ENCODE data around the gene TRAF4. TPM values are rescaled to one million over a fixed set of nuclear protein-coding genes. Genes with fewer than 3 reads are reported as not detected.

Gene TRAF4
- polyA plus RNA-seq, 1 donor (not counting 4 experiments of a cell fraction or from before 2014, with no cell fraction given): 57.3 TPM

GRCh38 chr17:28765038-28765437, 21.2 kb downstream of the TRAF4 start:
- Histone ChIP-seq H3K4me1 (ENCODE audit: control insufficient read depth, extremely low read depth, insufficient read depth, low read length) (peaks cover 5% of the 10 kb centered on the region), H3K9ac (ENCODE audit: control insufficient read depth, extremely low read depth, insufficient read depth, low read length) (no peak overlapping the region), H3K36me3 (ENCODE audit: control insufficient read depth in 2 of 2, extremely low read depth in 1 of 2, insufficient read depth in 2 of 2, low read length in 2 of 2) (peaks cover 22 to 24% of the 10 kb centered on the region in 2 experiments), H4K20me1 (ENCODE audit: control insufficient read depth, extremely low read depth, insufficient read depth, low read length) (peaks cover 9% of the 10 kb centered on the region), H3K27me3 (ENCODE audit: control insufficient read depth, extremely low read depth, insufficient read depth, low read length) (no peaks in the 10 kb centered on the region), H3K9me1 (ENCODE audit: control insufficient read depth, extremely low read depth, insufficient read depth, low read length) (no peaks in the 10 kb centered on the region), H3K27ac (ENCODE audit: control insufficient read depth, insufficient read depth, low read length) (no peak overlapping the region), H2AFZ (ENCODE audit: control insufficient read depth, low read length) (no peak overlapping the region), H3K4me3 (ENCODE audit: control insufficient read depth in 2 of 3, extremely low read depth in 1 of 3, insufficient read depth in 2 of 3, low read depth in 1 of 3, low read length in 3 of 3) (no peak overlapping the region), H3K4me2 (ENCODE audit: control insufficient read depth, extremely low read depth, insufficient read depth, low read depth, low read length) (no peak overlapping the region), H3K79me2 (ENCODE audit: control insufficient read depth, insufficient read depth, low read length) (peaks cover 29% of the 10 kb centered on the region), H3K9me3 (ENCODE audit: control insufficient read depth, low read depth, low read length) (no peaks in the 10 kb centered on the region)
- FAIRE-seq (no peak), DNase-seq (ENCODE audit: low read depth, low spot score) (no peak)
- dilution Hi-C loops (cut with MboI; ENCODE audit: extremely low pct_ligation_motif_present, low sequenced_read_pairs): no loop called here
- TF ChIP-seq, protein P1, sequence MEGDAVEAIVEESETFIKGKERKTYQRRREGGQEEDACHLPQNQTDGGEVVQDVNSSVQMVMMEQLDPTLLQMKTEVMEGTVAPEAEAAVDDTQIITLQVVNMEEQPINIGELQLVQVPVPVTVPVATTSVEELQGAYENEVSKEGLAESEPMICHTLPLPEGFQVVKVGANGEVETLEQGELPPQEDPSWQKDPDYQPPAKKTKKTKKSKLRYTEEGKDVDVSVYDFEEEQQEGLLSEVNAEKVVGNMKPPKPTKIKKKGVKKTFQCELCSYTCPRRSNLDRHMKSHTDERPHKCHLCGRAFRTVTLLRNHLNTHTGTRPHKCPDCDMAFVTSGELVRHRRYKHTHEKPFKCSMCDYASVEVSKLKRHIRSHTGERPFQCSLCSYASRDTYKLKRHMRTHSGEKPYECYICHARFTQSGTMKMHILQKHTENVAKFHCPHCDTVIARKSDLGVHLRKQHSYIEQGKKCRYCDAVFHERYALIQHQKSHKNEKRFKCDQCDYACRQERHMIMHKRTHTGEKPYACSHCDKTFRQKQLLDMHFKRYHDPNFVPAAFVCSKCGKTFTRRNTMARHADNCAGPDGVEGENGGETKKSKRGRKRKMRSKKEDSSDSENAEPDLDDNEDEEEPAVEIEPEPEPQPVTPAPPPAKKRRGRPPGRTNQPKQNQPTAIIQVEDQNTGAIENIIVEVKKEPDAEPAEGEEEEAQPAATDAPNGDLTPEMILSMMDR (optimal IDR thresholded peaks at IDR 0.05 in 1 of 3, IDR thresholded peaks at IDR 0.05 in 1 of 3, conservative IDR thresholded peaks at IDR 0.05 in 1 of 3; ENCODE audit: extremely low read depth in 1 of 3, insufficient read depth in 2 of 3, low read length in 3 of 3): no peak
- no peak for TF ChIP-seq EZH2 (IDR thresholded peaks at IDR 0.05; ENCODE audit: low read length)

DNA sequence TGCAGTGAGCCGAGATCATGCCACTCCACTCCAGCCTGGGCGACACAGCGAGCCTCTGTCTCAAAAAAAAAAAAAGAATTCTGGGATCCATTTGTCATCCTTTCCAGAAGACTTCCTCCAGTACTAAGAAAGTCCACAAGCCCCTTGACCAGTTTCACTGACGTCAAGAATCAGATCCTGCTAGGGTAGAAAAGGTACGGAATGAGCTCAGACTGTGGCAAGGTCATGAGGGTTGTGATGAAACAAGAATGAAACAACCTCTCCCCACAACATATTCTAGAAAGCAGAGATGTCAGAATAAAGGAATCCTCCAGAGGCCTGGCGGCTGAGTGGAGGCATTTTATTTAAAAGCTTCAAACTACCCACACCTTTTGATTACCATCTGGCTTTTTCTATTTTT, 29.9 kb downstream of the TRAF4 start:
- Histone ChIP-seq H3K27ac (ENCODE audit: control insufficient read depth, insufficient read depth, low read length) (no peak overlapping the region), H3K36me3 (ENCODE audit: control insufficient read depth in 2 of 2, extremely low read depth in 1 of 2, insufficient read depth in 2 of 2, low read length in 2 of 2) (peaks cover 0 to 3% of the 10 kb centered on the region in 2 experiments), H3K9me3 (ENCODE audit: control insufficient read depth, low read depth, low read length) (no peaks in the 10 kb centered on the region), H3K4me2 (ENCODE audit: control insufficient read depth, extremely low read depth, insufficient read depth, low read depth, low read length) (no peak overlapping the region), H3K4me1 (ENCODE audit: control insufficient read depth, extremely low read depth, insufficient read depth, low read length) (peaks cover 22% of the 10 kb centered on the region), H3K27me3 (ENCODE audit: control insufficient read depth, extremely low read depth, insufficient read depth, low read length) (no peaks in the 10 kb centered on the region), H2AFZ (ENCODE audit: control insufficient read depth, low read length) (no peak overlapping the region), H3K4me3 (ENCODE audit: control insufficient read depth in 2 of 3, extremely low read depth in 1 of 3, insufficient read depth in 2 of 3, low read depth in 1 of 3, low read length in 3 of 3) (no peak overlapping the region), H3K79me2 (ENCODE audit: control insufficient read depth, insufficient read depth, low read length) (peaks cover 60% of the 10 kb centered on the region), H3K9ac (ENCODE audit: control insufficient read depth, extremely low read depth, insufficient read depth, low read length) (no peak overlapping the region), H3K9me1 (ENCODE audit: control insufficient read depth, extremely low read depth, insufficient read depth, low read length) (no peaks in the 10 kb centered on the region), H4K20me1 (ENCODE audit: control insufficient read depth, extremely low read depth, insufficient read depth, low read length) (no peaks in the 10 kb centered on the region)
- TF ChIP-seq, protein P1 (optimal IDR thresholded peaks at IDR 0.05 in 1 of 3, IDR thresholded peaks at IDR 0.05 in 1 of 3, conservative IDR thresholded peaks at IDR 0.05 in 1 of 3; ENCODE audit: extremely low read depth in 1 of 3, insufficient read depth in 2 of 3, low read length in 3 of 3): no peak
- TF ChIP-seq EZH2 (IDR thresholded peaks at IDR 0.05; ENCODE audit: low read length): no peak
- no peak for FAIRE-seq
- dilution Hi-C loops (cut with MboI; ENCODE audit: extremely low pct_ligation_motif_present, low sequenced_read_pairs): no loop called here
- no peak for DNase-seq (ENCODE audit: low read depth, low spot score)
